MCF 10A (cell line): ENCODE results near the gene LKAAEAR1. TPM values are rescaled to one million over a fixed set of nuclear protein-coding genes. Genes with fewer than 3 reads are reported as not detected.

Experiments
- BruUV-seq: library from RNA; stranded (reverse); fragments of 400-500 nt; replicated peaks from 2 replicates; lab custom pipeline; 2021; lab: Mats Ljungman, UMichigan
- CTCF ChIA-PET: fragments of 300-600 bp; sonication (Branson Sonifier 250); formaldehyde crosslinking; extraction: SDS; loops from one replicate; lab custom pipeline; 2021; ENCODE audit warnings: antibody characterized with exemption, inconsistent platforms; lab: Yijun Ruan, JAX
- POLR2A ChIA-PET: fragments of 300-600, 350-650 bp; sonication (Branson Sonifier 250); formaldehyde crosslinking; extraction: SDS; loops from one replicate; lab custom pipeline; 2020; ENCODE audit warnings: antibody characterized with exemption, inconsistent platforms; lab: Yijun Ruan, JAX
- DNase-seq: peaks from one replicate; pipeline ENCODE4 v3.0.0-alpha.2; 2018; ENCODE audit not compliant: unreplicated experiment
- H3K27ac Mint-ChIP-seq: one replicate; pipeline ENCODE4 v1.8.0; 2022; ENCODE audit warnings: mild to moderate bottlenecking, low read depth, mixed read lengths; ENCODE audit not compliant: unreplicated experiment
- H3K27me3 Mint-ChIP-seq: one replicate; pipeline ENCODE4 v1.8.0; 2022; ENCODE audit warnings: mixed read lengths; ENCODE audit not compliant: insufficient read depth, unreplicated experiment
- H3K36me3 Mint-ChIP-seq: one replicate; pipeline ENCODE4 v1.8.0; 2022; ENCODE audit warnings: mild to moderate bottlenecking, moderate library complexity, mixed read lengths; ENCODE audit not compliant: insufficient read depth, unreplicated experiment
- H3K4me1 Mint-ChIP-seq: one replicate; pipeline ENCODE4 v1.8.0; 2022; ENCODE audit warnings: mixed read lengths; ENCODE audit not compliant: insufficient read depth, unreplicated experiment
- H3K4me3 Mint-ChIP-seq: one replicate; pipeline ENCODE4 v1.8.0; 2022; ENCODE audit warnings: mild to moderate bottlenecking, moderate library complexity, mixed read lengths; ENCODE audit not compliant: unreplicated experiment
- H3K9me3 Mint-ChIP-seq: one replicate; pipeline ENCODE4 v1.8.0; 2022; ENCODE audit warnings: mixed read lengths; ENCODE audit not compliant: unreplicated experiment
- CTCF ChIP-seq: fragments of 200-600 bp; IDR thresholded peaks from one replicate; pipeline ENCODE4 v1.8.0; 2022; ENCODE audit warnings: antibody characterized with exemption, mild to moderate bottlenecking; ENCODE audit not compliant: unreplicated experiment
- intact Hi-C: fragments of 100-400 bp; cut with micrococcal nuclease; formaldehyde crosslinking; loops from 2 replicates; pipeline ENCODE4 v1.14.1; 2022
- total RNA-seq: library from RNA; stranded (reverse); gene quantifications from 2 replicates; pipeline ENCODE4 v1.2.3, GENCODE V29; 2022

LKAAEAR1 gene
- total RNA-seq, 1 experiment from 2014 or later: not detected

GRCh38 chr20:64100566-64100888 is 16.3 kb upstream of the LKAAEAR1 start:
- intact Hi-C loops: no loop called here
- Mint-ChIP-seq H3K9me3 (peaks cover 8% of the 10 kb centered on the region), H3K27me3 (peaks cover 35% of the 10 kb centered on the region), H3K4me3 (no peak overlapping the region), H3K4me1 (no peaks in the 10 kb centered on the region), H3K27ac (no peak overlapping the region), H3K36me3 (no peaks in the 10 kb centered on the region)
- DNase-seq: no peak
- ChIA-PET CTCF (interaction anchor here (0.6 to 2.1 kb wide), 5 partner anchors 15 to 69 kb away, joined by 3 to 6 read pairs (median 3); partner anchors contain the start of gene LKAAEAR1), POLR2A (no interaction called here)
- no peak for TF ChIP-seq CTCF
- BruUV-seq: no TSS peak

GRCh38 chr20:64099880-64100565 is 15.8 kb upstream of the LKAAEAR1 start:
- TF ChIP-seq CTCF: no peak
- no TSS peak for BruUV-seq
- intact Hi-C loops: no loop called here
- peaks cover 8% of the 10 kb centered on the region for H3K9me3 Mint-ChIP-seq
- H3K4me1 Mint-ChIP-seq: no peaks in the 10 kb centered on the region
- no peak overlapping the region for H3K4me3 Mint-ChIP-seq
- peaks cover 35% of the 10 kb centered on the region for H3K27me3 Mint-ChIP-seq
- DNase-seq: no peak
- CTCF ChIA-PET: interaction anchor here (0.7 to 2.1 kb wide), 3 partner anchors 15 to 69 kb away, joined by 3 to 5 read pairs (median 3); no protein-coding TSS in a partner anchor
- POLR2A ChIA-PET: no interaction called here
- H3K27ac Mint-ChIP-seq: no peak overlapping the region
- H3K36me3 Mint-ChIP-seq: no peaks in the 10 kb centered on the region

GRCh38 chr20:64099086-64099786 is 15.0 kb upstream of the LKAAEAR1 start:
- H3K27ac Mint-ChIP-seq: no peak overlapping the region
- CTCF ChIA-PET: interaction anchor here (0.7 to 2.1 kb wide), 3 partner anchors 14 to 22 kb away, joined by 3 to 5 read pairs (median 5); no protein-coding TSS in a partner anchor
- H3K4me3 Mint-ChIP-seq: no peak overlapping the region
- POLR2A ChIA-PET: no interaction called here
- H3K9me3 Mint-ChIP-seq: peaks cover 8% of the 10 kb centered on the region
- H3K36me3 Mint-ChIP-seq: no peaks in the 10 kb centered on the region
- TF ChIP-seq CTCF: no peak
- H3K27me3 Mint-ChIP-seq: peaks cover 34% of the 10 kb centered on the region
- intact Hi-C loops: no loop called here
- BruUV-seq: no TSS peak
- no peaks in the 10 kb centered on the region for H3K4me1 Mint-ChIP-seq
- no peak for DNase-seq

GRCh38 chr20:64098471-64099013 is 14.3 kb upstream of the LKAAEAR1 start:
- ChIA-PET POLR2A (no interaction called here), CTCF (interaction anchor here (0.7 to 2.1 kb wide), 2 partner anchors 13 to 21 kb away, joined by 5 read pairs; no protein-coding TSS in a partner anchor)
- no peaks in the 10 kb centered on the region for H3K36me3 Mint-ChIP-seq
- peaks cover 8% of the 10 kb centered on the region for H3K9me3 Mint-ChIP-seq
- DNase-seq: no peak
- no peak overlapping the region for H3K4me3 Mint-ChIP-seq
- TF ChIP-seq CTCF: no peak
- H3K27ac Mint-ChIP-seq: no peak overlapping the region
- no TSS peak for BruUV-seq
- no peaks in the 10 kb centered on the region for H3K4me1 Mint-ChIP-seq
- intact Hi-C loops: no loop called here
- H3K27me3 Mint-ChIP-seq: peaks cover 27% of the 10 kb centered on the region
